ENCODE data around the gene USP37.

The USP37 gene

GRCh38 chr2:218430721-218431120 lies 137.4 kb downstream of the USP37 start:
- H2BK12ac ChIP-seq (ENCODE audit: low read length in 2 of 2): no peak overlapping the region
- H3K27me3 ChIP-seq (ENCODE audit: control insufficient read depth in 1 of 2, insufficient read depth in 1 of 2, low read length in 2 of 2): peaks cover 15 to 28% of the 10 kb centered on the region in 2 experiments
- H3K27ac ChIP-seq (ENCODE audit: low read length, poor library complexity, severe bottlenecking): no peak overlapping the region
- no peaks in the 10 kb centered on the region for H3K9me3 ChIP-seq (ENCODE audit: control insufficient read depth, low read length)
- no peak overlapping the region for H4K8ac ChIP-seq (ENCODE audit: low read length)
- no peak overlapping the region for H2BK120ac ChIP-seq (ENCODE audit: low read depth, low read length)
- no peak overlapping the region for H3K23ac ChIP-seq (ENCODE audit: low read length in 2 of 2)
- H4K91ac ChIP-seq (ENCODE audit: low read length): no peak overlapping the region
- no peak overlapping the region for H3K4me2 ChIP-seq (ENCODE audit: low read length, poor library complexity, severe bottlenecking)
- H2AK5ac ChIP-seq (ENCODE audit: low read length, severe bottlenecking): no peak overlapping the region
- no peak overlapping the region for H2BK5ac ChIP-seq (ENCODE audit: low read depth, low read length, poor library complexity, severe bottlenecking)
- DNase-seq: no peak
- no peak overlapping the region for H3K18ac ChIP-seq (ENCODE audit: low read depth in 1 of 2, low read length in 2 of 2)
- H3K36me3 ChIP-seq (ENCODE audit: control insufficient read depth in 1 of 2, insufficient read depth in 2 of 2, low read depth in 1 of 2, low read length in 2 of 2): peaks cover 0 to under 1% of the 10 kb centered on the region in 2 experiments
- H3K4me1 ChIP-seq (ENCODE audit: control insufficient read depth, insufficient read depth, low read depth, low read length): no peaks in the 10 kb centered on the region
- no peak overlapping the region for H3K4ac ChIP-seq (ENCODE audit: low read depth in 1 of 2, low read length in 2 of 2)
- no peak overlapping the region for H3K4me3 ChIP-seq (ENCODE audit: insufficient read depth in 1 of 2, low read depth in 1 of 2, low read length in 2 of 2)
- no peak overlapping the region for H3K14ac ChIP-seq (ENCODE audit: low read length in 2 of 2)
- H2AFZ ChIP-seq (ENCODE audit: low read depth, low read length): no peak overlapping the region
- H2BK15ac ChIP-seq (ENCODE audit: low read depth, poor library complexity, severe bottlenecking): no peak overlapping the region
- no peaks in the 10 kb centered on the region for H3K79me1 ChIP-seq (replicated peaks; ENCODE audit: low read length, poor library complexity, severe bottlenecking)
- 94% methylated on average over 11 of the region's 11 CpGs for WGBS
- H3K9ac ChIP-seq (ENCODE audit: low read length): no peak overlapping the region

GRCh38 chr2:218429911-218430692 lies 138.0 kb downstream of the USP37 start:
- Histone ChIP-seq H2AK5ac (ENCODE audit: low read length, severe bottlenecking) (no peak overlapping the region), H3K4me1 (ENCODE audit: control insufficient read depth, insufficient read depth, low read depth, low read length) (peaks cover 2% of the 10 kb centered on the region), H4K8ac (ENCODE audit: low read length) (no peak overlapping the region), H3K14ac (ENCODE audit: low read length in 2 of 2) (no peak overlapping the region), H3K18ac (ENCODE audit: low read depth in 1 of 2, low read length in 2 of 2) (no peak overlapping the region), H3K4me2 (ENCODE audit: low read length, poor library complexity, severe bottlenecking) (no peak overlapping the region), H2BK5ac (ENCODE audit: low read depth, low read length, poor library complexity, severe bottlenecking) (no peak overlapping the region), H3K4me3 (ENCODE audit: insufficient read depth in 1 of 2, low read depth in 1 of 2, low read length in 2 of 2) (no peak overlapping the region), H3K36me3 (ENCODE audit: control insufficient read depth in 1 of 2, insufficient read depth in 2 of 2, low read depth in 1 of 2, low read length in 2 of 2) (peaks cover 0 to 3% of the 10 kb centered on the region in 2 experiments), H3K4ac (ENCODE audit: low read depth in 1 of 2, low read length in 2 of 2) (no peak overlapping the region), H2BK15ac (ENCODE audit: low read depth, poor library complexity, severe bottlenecking) (no peak overlapping the region), H3K9ac (ENCODE audit: low read length) (no peak overlapping the region), H2BK120ac (ENCODE audit: low read depth, low read length) (no peak overlapping the region), H4K91ac (ENCODE audit: low read length) (no peak overlapping the region), H3K27me3 (ENCODE audit: control insufficient read depth in 1 of 2, insufficient read depth in 1 of 2, low read length in 2 of 2) (peaks cover 15 to 28% of the 10 kb centered on the region in 2 experiments), H3K79me1 (replicated peaks; ENCODE audit: low read length, poor library complexity, severe bottlenecking) (no peaks in the 10 kb centered on the region), H2AFZ (ENCODE audit: low read depth, low read length) (no peak overlapping the region), H3K9me3 (ENCODE audit: control insufficient read depth, low read length) (no peaks in the 10 kb centered on the region), H2BK12ac (ENCODE audit: low read length in 2 of 2) (no peak overlapping the region), H3K27ac (ENCODE audit: low read length, poor library complexity, severe bottlenecking) (no peak overlapping the region), H3K23ac (ENCODE audit: low read length in 2 of 2) (no peak overlapping the region)
- 81% methylated on average over 8 of the region's 9 CpGs for WGBS
- no peak for DNase-seq

DNA sequence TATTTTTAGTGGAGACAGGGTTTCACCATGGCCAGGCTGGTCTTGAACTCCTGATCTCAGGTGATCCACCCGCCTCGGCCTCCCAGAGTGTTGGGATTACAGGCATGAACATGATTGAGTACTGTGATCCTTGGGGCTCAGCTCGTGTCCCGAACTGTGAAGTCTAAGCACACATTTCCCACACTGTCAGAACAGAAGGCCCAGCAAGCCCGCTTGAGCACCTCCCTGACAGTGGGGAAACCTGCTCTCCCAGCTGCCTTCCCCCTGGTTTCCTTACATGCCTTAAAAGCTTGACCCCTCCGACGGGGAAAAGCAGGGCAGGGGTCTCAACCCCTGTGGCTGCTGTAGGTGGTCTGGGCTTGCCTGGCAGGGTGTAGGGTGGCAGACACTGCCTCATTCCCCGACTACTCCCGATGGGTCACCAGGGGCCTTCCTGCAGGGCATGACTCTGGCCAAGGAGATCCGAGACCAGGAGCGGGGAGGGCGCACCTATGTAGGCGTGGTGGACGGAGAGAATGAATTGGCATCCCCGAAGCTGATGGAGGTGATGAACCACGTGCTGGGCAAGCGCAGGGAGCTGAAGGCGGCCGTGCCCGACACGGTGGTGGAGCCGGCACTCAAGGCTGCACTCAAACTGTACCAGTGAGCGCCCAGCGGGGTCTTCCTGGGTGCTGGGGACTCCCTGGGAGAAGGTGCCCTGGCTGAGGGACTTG lies 139.1 kb downstream of the USP37 start:
- H3K4me3 ChIP-seq (ENCODE audit: insufficient read depth in 1 of 2, low read depth in 1 of 2, low read length in 2 of 2): no peak overlapping the region
- no peak overlapping the region for H3K18ac ChIP-seq (ENCODE audit: low read depth in 1 of 2, low read length in 2 of 2)
- H3K9me3 ChIP-seq (ENCODE audit: control insufficient read depth, low read length): no peaks in the 10 kb centered on the region
- H3K14ac ChIP-seq (ENCODE audit: low read length in 2 of 2): no peak overlapping the region
- no peaks in the 10 kb centered on the region for H3K79me1 ChIP-seq (replicated peaks; ENCODE audit: low read length, poor library complexity, severe bottlenecking)
- H3K23ac ChIP-seq (ENCODE audit: low read length in 2 of 2): no peak overlapping the region
- H4K91ac ChIP-seq (ENCODE audit: low read length): peak overlapping the region; percentile 35
- no peak overlapping the region for H3K27ac ChIP-seq (ENCODE audit: low read length, poor library complexity, severe bottlenecking)
- DNase-seq: no peak
- no peak overlapping the region for H3K9ac ChIP-seq (ENCODE audit: low read length)
- peak overlapping the region in 1 of 2 experiments; percentile 9 for H3K4ac ChIP-seq (ENCODE audit: low read depth in 1 of 2, low read length in 2 of 2)
- H2BK120ac ChIP-seq (ENCODE audit: low read depth, low read length): no peak overlapping the region
- peaks cover 2% of the 10 kb centered on the region for H3K4me1 ChIP-seq (ENCODE audit: control insufficient read depth, insufficient read depth, low read depth, low read length)
- H3K27me3 ChIP-seq (ENCODE audit: control insufficient read depth in 1 of 2, insufficient read depth in 1 of 2, low read length in 2 of 2): peaks cover 15 to 28% of the 10 kb centered on the region in 2 experiments
- no peak overlapping the region for H2AFZ ChIP-seq (ENCODE audit: low read depth, low read length)
- 92% methylated on average over 24 of the region's 24 CpGs for WGBS
- no peak overlapping the region for H2BK15ac ChIP-seq (ENCODE audit: low read depth, poor library complexity, severe bottlenecking)
- no peak overlapping the region for H2AK5ac ChIP-seq (ENCODE audit: low read length, severe bottlenecking)
- no peak overlapping the region for H2BK12ac ChIP-seq (ENCODE audit: low read length in 2 of 2)
- peaks cover 0 to 3% of the 10 kb centered on the region in 2 experiments for H3K36me3 ChIP-seq (ENCODE audit: control insufficient read depth in 1 of 2, insufficient read depth in 2 of 2, low read depth in 1 of 2, low read length in 2 of 2)
- no peak overlapping the region for H2BK5ac ChIP-seq (ENCODE audit: low read depth, low read length, poor library complexity, severe bottlenecking)
- H4K8ac ChIP-seq (ENCODE audit: low read length): no peak overlapping the region
- H3K4me2 ChIP-seq (ENCODE audit: low read length, poor library complexity, severe bottlenecking): no peak overlapping the region

DNA sequence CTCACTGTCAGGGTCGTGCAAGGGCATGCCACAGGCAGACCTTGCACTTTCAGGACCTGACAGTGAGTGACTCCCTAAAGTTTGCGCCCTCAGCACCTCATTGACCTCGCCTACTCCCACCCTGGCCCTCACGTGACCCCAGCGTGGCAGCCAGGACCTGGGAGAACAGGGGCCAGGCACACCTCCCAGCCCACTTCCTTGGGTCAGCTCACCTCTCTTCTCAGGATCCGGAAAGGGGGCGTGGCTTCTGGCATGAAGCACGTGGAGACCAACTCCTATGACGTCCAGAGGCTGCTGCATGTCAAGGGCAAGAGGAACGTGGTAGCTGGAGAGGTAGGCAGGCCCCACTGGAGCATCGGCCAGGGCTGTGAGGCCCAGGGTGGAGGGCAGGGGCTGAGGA lies 140.4 kb downstream of the USP37 start:
- peaks cover 14 to 29% of the 10 kb centered on the region in 2 experiments for H3K27me3 ChIP-seq (ENCODE audit: control insufficient read depth in 1 of 2, insufficient read depth in 1 of 2, low read length in 2 of 2)
- H3K36me3 ChIP-seq (ENCODE audit: control insufficient read depth in 1 of 2, insufficient read depth in 2 of 2, low read depth in 1 of 2, low read length in 2 of 2): peaks cover 0 to 3% of the 10 kb centered on the region in 2 experiments
- no peak overlapping the region for H2BK15ac ChIP-seq (ENCODE audit: low read depth, poor library complexity, severe bottlenecking)
- no peak overlapping the region for H3K9ac ChIP-seq (ENCODE audit: low read length)
- no peak overlapping the region for H2BK5ac ChIP-seq (ENCODE audit: low read depth, low read length, poor library complexity, severe bottlenecking)
- no peak overlapping the region for H4K8ac ChIP-seq (ENCODE audit: low read length)
- H3K4me2 ChIP-seq (ENCODE audit: low read length, poor library complexity, severe bottlenecking): no peak overlapping the region
- WGBS: 69% methylated on average over 11 of the region's 11 CpGs
- no peak overlapping the region for H3K23ac ChIP-seq (ENCODE audit: low read length in 2 of 2)
- H3K27ac ChIP-seq (ENCODE audit: low read length, poor library complexity, severe bottlenecking): no peak overlapping the region
- no peak overlapping the region for H2AK5ac ChIP-seq (ENCODE audit: low read length, severe bottlenecking)
- DNase-seq: no peak
- H3K9me3 ChIP-seq (ENCODE audit: control insufficient read depth, low read length): no peaks in the 10 kb centered on the region
- H3K79me1 ChIP-seq (replicated peaks; ENCODE audit: low read length, poor library complexity, severe bottlenecking): no peaks in the 10 kb centered on the region
- no peak overlapping the region for H2BK120ac ChIP-seq (ENCODE audit: low read depth, low read length)
- no peak overlapping the region for H3K14ac ChIP-seq (ENCODE audit: low read length in 2 of 2)
- H3K18ac ChIP-seq (ENCODE audit: low read depth in 1 of 2, low read length in 2 of 2): no peak overlapping the region
- H3K4me1 ChIP-seq (ENCODE audit: control insufficient read depth, insufficient read depth, low read depth, low read length): peaks cover 2% of the 10 kb centered on the region
- no peak overlapping the region for H2AFZ ChIP-seq (ENCODE audit: low read depth, low read length)
- H3K4me3 ChIP-seq (ENCODE audit: insufficient read depth in 1 of 2, low read depth in 1 of 2, low read length in 2 of 2): no peak overlapping the region
- H3K4ac ChIP-seq (ENCODE audit: low read depth in 1 of 2, low read length in 2 of 2): no peak overlapping the region
- no peak overlapping the region for H2BK12ac ChIP-seq (ENCODE audit: low read length in 2 of 2)
- H4K91ac ChIP-seq (ENCODE audit: low read length): no peak overlapping the region

All from mesenchymal stem cell (in vitro differentiated cells and primary cell).